ENCODE measurements around the gene CDC20B.

CDC20B gene

GRCh38 chr5:55136521-55136920, 36.5 kb downstream of the CDC20B start:
- CTCF ChIA-PET, result no interaction called here
- POLR2A ChIA-PET (ENCODE audit: low non-redundant PET), result interaction anchor here (0.7 kb wide), 2 partner anchors 214 to 888 kb away, joined by 5 to 8 read pairs; no protein-coding TSS in a partner anchor

GRCh38 chr5:55134053-55134722, 38.8 kb downstream of the CDC20B start:
- H3K27ac ChIP-seq, result no peak overlapping the region
- CTCF ChIA-PET, result interaction anchor here (0.6 to 1.6 kb wide), 5 partner anchors 12 to 250 kb away, joined by 3 to 5 read pairs (median 4); no protein-coding TSS in a partner anchor
- DNase-seq (ENCODE audit: low spot score), result no peak
- no peak for TF ChIP-seq CTCF (conservative IDR thresholded peaks at IDR 0.05; ENCODE audit: low read depth)
- POLR2A ChIA-PET (ENCODE audit: low non-redundant PET), result no interaction called here

More at GRCh38 chr5:55136521-55136920, 36.5 kb downstream of the CDC20B start:
- no peak for DNase-seq (ENCODE audit: low spot score)
- TF ChIP-seq CTCF (conservative IDR thresholded peaks at IDR 0.05; ENCODE audit: low read depth), result no peak
- H3K27ac ChIP-seq, result no peak overlapping the region

GRCh38 chr5:55123365-55123764, 49.6 kb downstream of the CDC20B start:
- no peak for DNase-seq (ENCODE audit: low spot score)
- ChIA-PET POLR2A (ENCODE audit: low non-redundant PET) (no interaction called here), CTCF (no interaction called here)
- no peak for TF ChIP-seq CTCF (conservative IDR thresholded peaks at IDR 0.05; ENCODE audit: low read depth)
- no peak overlapping the region for H3K27ac ChIP-seq

- ChIA-PET POLR2A (ENCODE audit: low non-redundant PET) (no interaction called here), CTCF (no interaction called here)
- H3K27ac ChIP-seq, result no peak overlapping the region
- DNase-seq (ENCODE audit: low spot score), result no peak
- no peak for TF ChIP-seq CTCF (conservative IDR thresholded peaks at IDR 0.05; ENCODE audit: low read depth)
These were observed 58.9 kb downstream of the CDC20B start for GRCh38 chr5:55114061-55114460.

- ChIA-PET POLR2A (ENCODE audit: low non-redundant PET) (no interaction called here), CTCF (interaction anchor here (0.7 kb wide), 2 partner anchors 17 to 159 kb away, joined by 3 to 4 read pairs; no protein-coding TSS in a partner anchor)
- no peak overlapping the region for H3K27ac ChIP-seq
- DNase-seq (ENCODE audit: low spot score), result no peak
- TF ChIP-seq CTCF (conservative IDR thresholded peaks at IDR 0.05; ENCODE audit: low read depth), result no peak
These were observed 59.6 kb downstream of the CDC20B start for GRCh38 chr5:55113327-55113726.

GRCh38 chr5:55110217-55110616, 62.8 kb downstream of the CDC20B start:
- CTCF ChIA-PET, result no interaction called here

More at GRCh38 chr5:55110217-55110616, 62.8 kb downstream of the CDC20B start:
- H3K27ac ChIP-seq, result no peak overlapping the region
- no peak for DNase-seq (ENCODE audit: low spot score)
- POLR2A ChIA-PET (ENCODE audit: low non-redundant PET), result no interaction called here
- no peak for TF ChIP-seq CTCF (conservative IDR thresholded peaks at IDR 0.05; ENCODE audit: low read depth)

Data from RWPE1 (cell line).